ENCODE measurements around the gene SPATA31D1.

SPATA31D1 gene

GRCh38 chr9:82036086-82036485 lies 47.5 kb downstream of the SPATA31D1 start:
- H3K4me3 ChIP-seq (ENCODE audit: low read length), result no peak overlapping the region
- TF ChIP-seq CTCF (IDR thresholded peaks at IDR 0.05; ENCODE audit: insufficient read depth, low read depth, low read length, missing control alignments), result no peak
- DNase-seq (ENCODE audit: low read depth), result no peak

- no peak for DNase-seq (ENCODE audit: low read depth)
- TF ChIP-seq CTCF (IDR thresholded peaks at IDR 0.05; ENCODE audit: insufficient read depth, low read depth, low read length, missing control alignments), result no peak
- H3K4me3 ChIP-seq (ENCODE audit: low read length), result no peak overlapping the region
These were observed 48.6 kb downstream of the SPATA31D1 start for GRCh38 chr9:82037126-82037525.

- no peak overlapping the region for H3K4me3 ChIP-seq (ENCODE audit: low read length)
- TF ChIP-seq CTCF (IDR thresholded peaks at IDR 0.05; ENCODE audit: insufficient read depth, low read depth, low read length, missing control alignments), result no peak
- DNase-seq (ENCODE audit: low read depth), result no peak
These were observed 50.3 kb downstream of the SPATA31D1 start for GRCh38 chr9:82038897-82039296.

All from epithelial cell of esophagus (primary cell).